GM12878 (cell line): ENCODE measurements around the gene ATF4. TPM values are rescaled to one million over a fixed set of nuclear protein-coding genes. Genes with fewer than 3 reads are reported as not detected.

Experiments
- ATAC-seq: fragments of 200-7000 bp; cut with Tn5 transposase; 3 replicates; pipeline ENCODE4 v1.9.1; 2020; ENCODE audit warnings: mild to moderate bottlenecking, moderate library complexity
- BruUV-seq: library from RNA; stranded (reverse); fragments of 400-500 nt; replicated peaks from 2 replicates; lab custom pipeline; 2021; lab: Mats Ljungman, UMichigan
- CTCF ChIA-PET: fragments of 300-600 bp; sonication (Branson Sonifier 250); formaldehyde crosslinking; extraction: SDS; loops from one replicate; lab custom pipeline; 2021; ENCODE audit warnings: inconsistent platforms; lab: Yijun Ruan, JAX
- POLR2A ChIA-PET: fragments of 350-600 bp; formaldehyde crosslinking; extraction: SDS; loops from one replicate; lab custom pipeline; 2021; ENCODE audit warnings: inconsistent platforms; lab: Charles Lee
- RAD21 ChIA-PET: fragments of 300-600 bp; sonication (Branson Sonifier 250); formaldehyde crosslinking; loops from one replicate; lab custom pipeline; 2023; ENCODE audit warnings: antibody characterized with exemption; ENCODE audit not compliant: unreplicated experiment; lab: Charles Lee
- SMC1A ChIA-PET: fragments of 300-600 bp; sonication (Branson Sonifier 250); formaldehyde crosslinking; loops from one replicate; lab custom pipeline; 2023; ENCODE audit not compliant: unreplicated experiment, uncharacterized antibody; lab: Charles Lee
- DNase-seq: peaks from one replicate; pipeline ENCODE4 v3.0.0-alpha.2; 2011; ENCODE audit warnings: low read depth, low spot score
- FAIRE-seq: peaks from 3 replicates; lab custom pipeline; 2011; peaks lifted over from hg19 to GRCh38; lab: Jason Lieb, UNC
- H2AFZ ChIP-seq: 2 replicates; pipeline ENCODE4 v1.6.0; 2011; ENCODE audit warnings: low read depth, low read length, control low read depth; ENCODE audit not compliant: control insufficient read depth
- H3K27ac ChIP-seq: 2 replicates; pipeline ENCODE4 v1.5.1; 2011; ENCODE audit warnings: control low read depth; ENCODE audit not compliant: control insufficient read depth, insufficient read depth
- H3K27me3 ChIP-seq, 2 experiments: replicated peaks in 1 of 2; 2 replicates each; pipeline versions ENCODE4 v1.6.0 to v1.6.1; 2011; ENCODE audit warnings: low read length in 1 of 2; ENCODE audit not compliant: control insufficient read depth in 2 of 2, insufficient read depth in 2 of 2
- H3K36me3 ChIP-seq, 2 experiments: 2 replicates each; pipeline ENCODE4 v1.5.1; 2011; ENCODE audit warnings: low read length in 1 of 2; ENCODE audit not compliant: control insufficient read depth in 2 of 2, insufficient read depth in 2 of 2
- H3K4me1 ChIP-seq: 2 replicates; pipeline ENCODE4 v1.6.1; 2011; ENCODE audit warnings: mild to moderate bottlenecking, low read length, moderate library complexity, mixed read lengths; ENCODE audit not compliant: control insufficient read depth, insufficient read depth
- H3K4me2 ChIP-seq: 2 replicates; pipeline ENCODE4 v1.6.0; 2011; ENCODE audit warnings: control low read depth; ENCODE audit not compliant: control insufficient read depth, insufficient read depth
- H3K4me3 ChIP-seq: fragments of 200-600 bp; sonication (generic); 2 replicates; pipeline ENCODE4 v1.5.1; 2016
- H3K79me2 ChIP-seq: 2 replicates; pipeline ENCODE4 v1.6.0; 2011; ENCODE audit warnings: low read length; ENCODE audit not compliant: control insufficient read depth, insufficient read depth
- H3K9ac ChIP-seq: 2 replicates; pipeline ENCODE4 v1.8.0; 2011; ENCODE audit warnings: low read length, control low read depth, mixed read lengths; ENCODE audit not compliant: control insufficient read depth, insufficient read depth
- H3K9me3 ChIP-seq: replicated peaks from 3 replicates; pipeline ENCODE4 v1.5.1; 2011; ENCODE audit warnings: mild to moderate bottlenecking, low read length; ENCODE audit not compliant: control insufficient read depth, insufficient read depth
- H4K20me1 ChIP-seq: 2 replicates; pipeline ENCODE4 v1.6.0; 2011; ENCODE audit not compliant: control insufficient read depth, insufficient read depth
- CBX3 ChIP-seq: fragments of 200-600 bp; sonication (generic); IDR thresholded peaks from 2 replicates; pipeline ENCODE4 v1.6.1; 2016; ENCODE audit warnings: low read depth, borderline replicate concordance
- MYB ChIP-seq: fragments of 150-350 bp; IDR thresholded peaks from 2 replicates; pipeline ENCODE4 v1.6.1; 2014; ENCODE audit warnings: mild to moderate bottlenecking, low read depth, low read length, borderline replicate concordance
- NFXL1 ChIP-seq: fragments of 450-650 bp; IDR thresholded peaks from 2 replicates; pipeline ENCODE4 v1.6.1; 2017; ENCODE audit warnings: antibody characterized with exemption, mild to moderate bottlenecking, borderline replicate concordance
- WGBS: methylation state at CpG from one replicate; pipeline ENCODE4 v1.1.6; 2016; ENCODE audit warnings: low lambda C conversion rate; ENCODE audit not compliant: insufficient replicate concordance, insufficient coverage; ENCODE audit errors: missing lambda C conversion rate; 5-methylcytosine and 5-hydroxymethylcytosine counted together
- in situ Hi-C: fragments of 300-500 bp; cut with MboI; formaldehyde crosslinking; loops from 9 replicates; pipeline ENCODE4 v1.14.3; 2018; ENCODE audit warnings: mixed read lengths
- intact Hi-C: fragments of 100-400 bp; cut with micrococcal nuclease; formaldehyde crosslinking; loops from one replicate; pipeline ENCODE4 v1.14.2; 2022; ENCODE audit not compliant: unreplicated experiment
- polyA plus RNA-seq, 11 experiments: library from polyadenylated mRNA; depleted of rRNA in 4 of 11; unstranded in 6 of 11; stranded (reverse) in 5 of 11; fragments of >200 nt; fragmentation: Nextera tagmentation in 4 of 11; fragmentation: Illumina TruSeq in 1 of 11; extraction: Ambion mirVana in 4 of 11; extraction: Trizol in 1 of 11; gene quantifications; 1 replicate in 1 of 11; 2 replicates in 10 of 11; pipeline versions ENCODE4 v1.2.1 to v1.2.3, GENCODE V29; 2011 to 2016; ENCODE audit warnings: inconsistent platforms in 2 of 11, missing spikeins in 2 of 11, low read depth in 1 of 11
- total RNA-seq, 4 experiments: library from RNA; depleted of rRNA in 3 of 4; stranded (reverse); fragments of >200 nt in 3 of 4; fragmentation: Illumina TruSeq in 1 of 4; extraction: Trizol in 1 of 4; gene quantifications; 2 replicates each; pipeline versions ENCODE4 v1.2.1 to v1.2.3, GENCODE V29; 2013 to 2021
- TF ChIP-seq, protein P1 (sequence below), 3 experiments: IDR thresholded peaks in 2 of 3; conservative IDR thresholded peaks in 1 of 3; 2 replicates each; pipeline ENCODE4 v1.5.1; 2011; ENCODE audit warnings: low read depth in 3 of 3, low read length in 3 of 3, mild to moderate bottlenecking in 3 of 3, control low read depth in 2 of 3, moderate library complexity in 2 of 3, inconsistent platforms in 1 of 3, mixed read lengths in 1 of 3; ENCODE audit not compliant: control insufficient read depth in 2 of 3, insufficient read depth in 1 of 3; ENCODE audit errors: extremely low read depth in 1 of 3
- TF ChIP-seq, protein P2 (sequence below): IDR thresholded peaks from 2 replicates; pipeline ENCODE4 v1.6.1; 2012; ENCODE audit warnings: mild to moderate bottlenecking, low read depth, low read length
- TF ChIP-seq, protein P3 (sequence below): fragments of 450-650 bp; conservative IDR thresholded peaks from 2 replicates; pipeline ENCODE4 v1.6.1; 2017; ENCODE audit warnings: mild to moderate bottlenecking, moderate library complexity
- TF ChIP-seq, protein P4 (sequence below): fragments of 450-650 bp; IDR thresholded peaks from 2 replicates; pipeline ENCODE4 v1.6.1; 2017; ENCODE audit warnings: mild to moderate bottlenecking
- TF ChIP-seq, protein P5 (sequence below): fragments of 450-650 bp; IDR thresholded peaks from 2 replicates; pipeline ENCODE4 v1.6.1; 2014; ENCODE audit warnings: mild to moderate bottlenecking
- TF ChIP-seq, protein P6 (sequence below): fragments of 150-350 bp; IDR thresholded peaks from 2 replicates; pipeline ENCODE4 v1.6.1; 2014; ENCODE audit warnings: mild to moderate bottlenecking, low read depth, low read length

ATF4 gene
- total and polyA plus RNA-seq, 10 of the 15 experiments (the other 5 are each of a cell fraction or from before 2014, with no cell fraction given): 88.3 to 605 (median 320) TPM

DNA sequence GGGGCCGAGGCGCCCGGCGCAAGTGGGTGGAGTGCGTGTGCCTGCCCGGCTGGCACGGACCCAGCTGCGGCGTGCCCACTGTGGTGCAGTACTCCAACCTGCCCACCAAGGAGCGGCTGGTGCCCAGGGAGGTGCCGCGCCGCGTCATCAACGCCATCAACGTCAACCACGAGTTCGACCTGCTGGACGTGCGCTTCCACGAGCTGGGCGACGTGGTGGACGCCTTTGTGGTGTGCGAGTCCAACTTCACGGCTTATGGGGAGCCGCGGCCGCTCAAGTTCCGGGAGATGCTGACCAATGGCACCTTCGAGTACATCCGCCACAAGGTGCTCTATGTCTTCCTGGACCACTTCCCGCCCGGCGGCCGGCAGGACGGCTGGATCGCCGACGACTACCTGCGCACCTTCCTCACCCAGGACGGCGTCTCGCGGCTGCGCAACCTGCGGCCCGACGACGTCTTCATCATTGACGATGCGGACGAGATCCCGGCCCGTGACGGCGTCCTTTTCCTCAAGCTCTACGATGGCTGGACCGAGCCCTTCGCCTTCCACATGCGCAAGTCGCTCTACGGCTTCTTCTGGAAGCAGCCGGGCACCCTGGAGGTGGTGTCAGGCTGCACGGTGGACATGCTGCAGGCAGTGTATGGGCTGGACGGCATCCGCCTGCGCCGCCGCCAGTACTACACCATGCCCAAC is 32.4 kb upstream of the ATF4 start:
- no peak for FAIRE-seq
- Histone ChIP-seq H3K36me3 (peaks cover 3 to 25% of the 10 kb centered on the region in 2 experiments), H3K9me3 (no peaks in the 10 kb centered on the region), H3K4me2 (no peak overlapping the region), H3K27me3 (no peaks in the 10 kb centered on the region), H3K4me3 (no peak overlapping the region), H3K27ac (no peak overlapping the region), H3K4me1 (peaks cover 7% of the 10 kb centered on the region; the same call in 1 of the 2 replicates), H4K20me1 (no peaks in the 10 kb centered on the region), H3K79me2 (peaks cover 2% of the 10 kb centered on the region; the same call in 1 of the 2 replicates), H3K9ac (no peak overlapping the region), H2AFZ (no peak overlapping the region)
- WGBS: 98% methylated on average over 67 of the region's 70 CpGs
- ChIA-PET RAD21 (interaction anchor here (0.9 kb wide), 1 partner anchor 36 kb away, joined by 5 read pairs; no protein-coding TSS in a partner anchor), SMC1A (no interaction called here), CTCF (no interaction called here), POLR2A (no interaction called here)
- intact Hi-C loops (no loop called here), in situ Hi-C loops (no loop called here)
- no peak for DNase-seq
- BruUV-seq: no TSS peak
- no peak for ATAC-seq
- TF ChIP-seq MYB (no peak), NFXL1 (no peak), CBX3 (no peak)
- TF ChIP-seq, protein P1, sequence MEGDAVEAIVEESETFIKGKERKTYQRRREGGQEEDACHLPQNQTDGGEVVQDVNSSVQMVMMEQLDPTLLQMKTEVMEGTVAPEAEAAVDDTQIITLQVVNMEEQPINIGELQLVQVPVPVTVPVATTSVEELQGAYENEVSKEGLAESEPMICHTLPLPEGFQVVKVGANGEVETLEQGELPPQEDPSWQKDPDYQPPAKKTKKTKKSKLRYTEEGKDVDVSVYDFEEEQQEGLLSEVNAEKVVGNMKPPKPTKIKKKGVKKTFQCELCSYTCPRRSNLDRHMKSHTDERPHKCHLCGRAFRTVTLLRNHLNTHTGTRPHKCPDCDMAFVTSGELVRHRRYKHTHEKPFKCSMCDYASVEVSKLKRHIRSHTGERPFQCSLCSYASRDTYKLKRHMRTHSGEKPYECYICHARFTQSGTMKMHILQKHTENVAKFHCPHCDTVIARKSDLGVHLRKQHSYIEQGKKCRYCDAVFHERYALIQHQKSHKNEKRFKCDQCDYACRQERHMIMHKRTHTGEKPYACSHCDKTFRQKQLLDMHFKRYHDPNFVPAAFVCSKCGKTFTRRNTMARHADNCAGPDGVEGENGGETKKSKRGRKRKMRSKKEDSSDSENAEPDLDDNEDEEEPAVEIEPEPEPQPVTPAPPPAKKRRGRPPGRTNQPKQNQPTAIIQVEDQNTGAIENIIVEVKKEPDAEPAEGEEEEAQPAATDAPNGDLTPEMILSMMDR (IDR thresholded peaks at IDR 0.05 in 2 of 3, conservative IDR thresholded peaks at IDR 0.05 in 1 of 3; ENCODE audit: control insufficient read depth in 2 of 3, extremely low read depth in 1 of 3, insufficient read depth in 1 of 3, low read depth in 3 of 3, low read length in 3 of 3): no peak
- TF ChIP-seq, protein P2, sequence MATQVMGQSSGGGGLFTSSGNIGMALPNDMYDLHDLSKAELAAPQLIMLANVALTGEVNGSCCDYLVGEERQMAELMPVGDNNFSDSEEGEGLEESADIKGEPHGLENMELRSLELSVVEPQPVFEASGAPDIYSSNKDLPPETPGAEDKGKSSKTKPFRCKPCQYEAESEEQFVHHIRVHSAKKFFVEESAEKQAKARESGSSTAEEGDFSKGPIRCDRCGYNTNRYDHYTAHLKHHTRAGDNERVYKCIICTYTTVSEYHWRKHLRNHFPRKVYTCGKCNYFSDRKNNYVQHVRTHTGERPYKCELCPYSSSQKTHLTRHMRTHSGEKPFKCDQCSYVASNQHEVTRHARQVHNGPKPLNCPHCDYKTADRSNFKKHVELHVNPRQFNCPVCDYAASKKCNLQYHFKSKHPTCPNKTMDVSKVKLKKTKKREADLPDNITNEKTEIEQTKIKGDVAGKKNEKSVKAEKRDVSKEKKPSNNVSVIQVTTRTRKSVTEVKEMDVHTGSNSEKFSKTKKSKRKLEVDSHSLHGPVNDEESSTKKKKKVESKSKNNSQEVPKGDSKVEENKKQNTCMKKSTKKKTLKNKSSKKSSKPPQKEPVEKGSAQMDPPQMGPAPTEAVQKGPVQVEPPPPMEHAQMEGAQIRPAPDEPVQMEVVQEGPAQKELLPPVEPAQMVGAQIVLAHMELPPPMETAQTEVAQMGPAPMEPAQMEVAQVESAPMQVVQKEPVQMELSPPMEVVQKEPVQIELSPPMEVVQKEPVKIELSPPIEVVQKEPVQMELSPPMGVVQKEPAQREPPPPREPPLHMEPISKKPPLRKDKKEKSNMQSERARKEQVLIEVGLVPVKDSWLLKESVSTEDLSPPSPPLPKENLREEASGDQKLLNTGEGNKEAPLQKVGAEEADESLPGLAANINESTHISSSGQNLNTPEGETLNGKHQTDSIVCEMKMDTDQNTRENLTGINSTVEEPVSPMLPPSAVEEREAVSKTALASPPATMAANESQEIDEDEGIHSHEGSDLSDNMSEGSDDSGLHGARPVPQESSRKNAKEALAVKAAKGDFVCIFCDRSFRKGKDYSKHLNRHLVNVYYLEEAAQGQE: no peak
- TF ChIP-seq, protein P3, sequence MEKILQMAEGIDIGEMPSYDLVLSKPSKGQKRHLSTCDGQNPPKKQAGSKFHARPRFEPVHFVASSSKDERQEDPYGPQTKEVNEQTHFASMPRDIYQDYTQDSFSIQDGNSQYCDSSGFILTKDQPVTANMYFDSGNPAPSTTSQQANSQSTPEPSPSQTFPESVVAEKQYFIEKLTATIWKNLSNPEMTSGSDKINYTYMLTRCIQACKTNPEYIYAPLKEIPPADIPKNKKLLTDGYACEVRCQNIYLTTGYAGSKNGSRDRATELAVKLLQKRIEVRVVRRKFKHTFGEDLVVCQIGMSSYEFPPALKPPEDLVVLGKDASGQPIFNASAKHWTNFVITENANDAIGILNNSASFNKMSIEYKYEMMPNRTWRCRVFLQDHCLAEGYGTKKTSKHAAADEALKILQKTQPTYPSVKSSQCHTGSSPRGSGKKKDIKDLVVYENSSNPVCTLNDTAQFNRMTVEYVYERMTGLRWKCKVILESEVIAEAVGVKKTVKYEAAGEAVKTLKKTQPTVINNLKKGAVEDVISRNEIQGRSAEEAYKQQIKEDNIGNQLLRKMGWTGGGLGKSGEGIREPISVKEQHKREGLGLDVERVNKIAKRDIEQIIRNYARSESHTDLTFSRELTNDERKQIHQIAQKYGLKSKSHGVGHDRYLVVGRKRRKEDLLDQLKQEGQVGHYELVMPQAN: no peak
- TF ChIP-seq, protein P4, sequence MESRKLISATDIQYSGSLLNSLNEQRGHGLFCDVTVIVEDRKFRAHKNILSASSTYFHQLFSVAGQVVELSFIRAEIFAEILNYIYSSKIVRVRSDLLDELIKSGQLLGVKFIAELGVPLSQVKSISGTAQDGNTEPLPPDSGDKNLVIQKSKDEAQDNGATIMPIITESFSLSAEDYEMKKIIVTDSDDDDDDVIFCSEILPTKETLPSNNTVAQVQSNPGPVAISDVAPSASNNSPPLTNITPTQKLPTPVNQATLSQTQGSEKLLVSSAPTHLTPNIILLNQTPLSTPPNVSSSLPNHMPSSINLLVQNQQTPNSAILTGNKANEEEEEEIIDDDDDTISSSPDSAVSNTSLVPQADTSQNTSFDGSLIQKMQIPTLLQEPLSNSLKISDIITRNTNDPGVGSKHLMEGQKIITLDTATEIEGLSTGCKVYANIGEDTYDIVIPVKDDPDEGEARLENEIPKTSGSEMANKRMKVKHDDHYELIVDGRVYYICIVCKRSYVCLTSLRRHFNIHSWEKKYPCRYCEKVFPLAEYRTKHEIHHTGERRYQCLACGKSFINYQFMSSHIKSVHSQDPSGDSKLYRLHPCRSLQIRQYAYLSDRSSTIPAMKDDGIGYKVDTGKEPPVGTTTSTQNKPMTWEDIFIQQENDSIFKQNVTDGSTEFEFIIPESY: no peak
- TF ChIP-seq, protein P5, sequence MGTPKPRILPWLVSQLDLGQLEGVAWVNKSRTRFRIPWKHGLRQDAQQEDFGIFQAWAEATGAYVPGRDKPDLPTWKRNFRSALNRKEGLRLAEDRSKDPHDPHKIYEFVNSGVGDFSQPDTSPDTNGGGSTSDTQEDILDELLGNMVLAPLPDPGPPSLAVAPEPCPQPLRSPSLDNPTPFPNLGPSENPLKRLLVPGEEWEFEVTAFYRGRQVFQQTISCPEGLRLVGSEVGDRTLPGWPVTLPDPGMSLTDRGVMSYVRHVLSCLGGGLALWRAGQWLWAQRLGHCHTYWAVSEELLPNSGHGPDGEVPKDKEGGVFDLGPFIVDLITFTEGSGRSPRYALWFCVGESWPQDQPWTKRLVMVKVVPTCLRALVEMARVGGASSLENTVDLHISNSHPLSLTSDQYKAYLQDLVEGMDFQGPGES: no peak
- TF ChIP-seq, protein P6, sequence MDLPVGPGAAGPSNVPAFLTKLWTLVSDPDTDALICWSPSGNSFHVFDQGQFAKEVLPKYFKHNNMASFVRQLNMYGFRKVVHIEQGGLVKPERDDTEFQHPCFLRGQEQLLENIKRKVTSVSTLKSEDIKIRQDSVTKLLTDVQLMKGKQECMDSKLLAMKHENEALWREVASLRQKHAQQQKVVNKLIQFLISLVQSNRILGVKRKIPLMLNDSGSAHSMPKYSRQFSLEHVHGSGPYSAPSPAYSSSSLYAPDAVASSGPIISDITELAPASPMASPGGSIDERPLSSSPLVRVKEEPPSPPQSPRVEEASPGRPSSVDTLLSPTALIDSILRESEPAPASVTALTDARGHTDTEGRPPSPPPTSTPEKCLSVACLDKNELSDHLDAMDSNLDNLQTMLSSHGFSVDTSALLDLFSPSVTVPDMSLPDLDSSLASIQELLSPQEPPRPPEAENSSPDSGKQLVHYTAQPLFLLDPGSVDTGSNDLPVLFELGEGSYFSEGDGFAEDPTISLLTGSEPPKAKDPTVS: no peak
